ENCODE results near the gene ZNF792.
"Not testable (repeated sequence)": the region's sequence is repeated elsewhere in the genome, so short reads cannot be mapped to it uniquely, and the experiment has no call there.

ZNF792 gene

GRCh38 chr19:34920090-34920786 lies 43.8 kb downstream of the ZNF792 start:
- not testable (repeated sequence) for DNase-seq

- DNase-seq, result no peak
Observed at GRCh38 chr19:34918190-34918589, 45.8 kb downstream of the ZNF792 start.

GRCh38 chr19:34917144-34917543 lies 46.9 kb downstream of the ZNF792 start:
- not testable (repeated sequence) for DNase-seq

- DNase-seq, result no peak
Observed at GRCh38 chr19:34910770-34911169, 53.3 kb downstream of the ZNF792 start.
